Keratinocyte (primary cell): ENCODE measurements around the gene TMC8.

Source experiments
- CTCF ChIP-seq, 3 experiments: IDR thresholded peaks in 1 of 3; conservative IDR thresholded peaks in 1 of 3; optimal IDR thresholded peaks in 1 of 3; 2 replicates in 2 of 3; 3 replicates in 1 of 3; pipeline versions ENCODE3 to v1.5.1; 2011; ENCODE audit warnings: low read length in 3 of 3, mild to moderate bottlenecking in 3 of 3, moderate library complexity in 2 of 3, control low read depth in 1 of 3, inconsistent platforms in 1 of 3; ENCODE audit not compliant: insufficient read depth in 2 of 3; ENCODE audit errors: extremely low read depth in 1 of 3
- EZH2 ChIP-seq: IDR thresholded peaks from one replicate; pipeline ENCODE4 v1.6.1; 2012; ENCODE audit warnings: inconsistent platforms, mild to moderate bottlenecking, low read length, moderate library complexity

- TF ChIP-seq CTCF (optimal IDR thresholded peaks at IDR 0.05 in 1 of 3, IDR thresholded peaks at IDR 0.05 in 1 of 3, conservative IDR thresholded peaks at IDR 0.05 in 1 of 3; ENCODE audit: extremely low read depth in 1 of 3, insufficient read depth in 2 of 3, low read length in 3 of 3) (no peak), EZH2 (no peak)
Measured at GRCh38 chr17:78132084-78132676, 1.6 kb downstream of the TMC8 start.
